Measurements from ENCODE around the gene ZNF385D. TPM values are rescaled to one million over a fixed set of nuclear protein-coding genes. Genes with fewer than 3 reads are reported as not detected.

The ZNF385D gene
- total RNA-seq, 1 experiment from 2014 or later, result not detected

DNA sequence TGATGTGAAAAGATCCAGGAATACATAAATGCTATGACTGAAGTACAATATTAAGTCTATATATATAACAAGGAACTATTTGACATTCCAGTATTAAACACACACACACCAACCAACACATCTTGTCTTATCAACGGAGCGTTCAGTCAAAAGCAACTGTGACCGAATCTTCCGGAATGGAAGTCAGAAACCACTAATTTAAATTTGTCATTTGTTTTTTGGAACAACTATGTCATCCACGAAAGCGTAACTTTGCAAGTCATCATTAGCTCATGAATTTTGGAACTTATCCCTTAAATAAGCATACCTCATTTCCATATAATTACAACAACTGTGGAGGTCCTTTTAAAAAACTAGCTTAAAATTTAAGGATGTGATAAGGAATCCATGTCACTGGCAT is 5.0 kb downstream of the ZNF385D start:
- peaks cover 3% of the 10 kb centered on the region for H3K27me3 Mint-ChIP-seq (ENCODE audit: insufficient read depth, unreplicated experiment)
- no peak overlapping the region for H3K4me3 Mint-ChIP-seq (ENCODE audit: unreplicated experiment)
- Histone ChIP-seq H3K36me3 (ENCODE audit: control insufficient read depth, insufficient read depth, low read length) (no peaks in the 10 kb centered on the region), H3K27me3 (replicated peaks; ENCODE audit: control insufficient read depth, insufficient read depth, low read length) (no peaks in the 10 kb centered on the region; the same call in 1 of the 2 replicates), H3K9me3 (no peaks in the 10 kb centered on the region; the same call in 1 of the 2 replicates), H3K4me1 (no peaks in the 10 kb centered on the region), H3K4me3 (ENCODE audit: low read depth, low read length) (no peak overlapping the region)
- H3K36me3 Mint-ChIP-seq (ENCODE audit: insufficient read depth, unreplicated experiment), result no peaks in the 10 kb centered on the region
- ChIA-PET CTCF (no interaction called here), POLR2A (no interaction called here)
- H3K27ac Mint-ChIP-seq (ENCODE audit: unreplicated experiment), result no peak overlapping the region
- H3K4me1 Mint-ChIP-seq (ENCODE audit: low read depth, unreplicated experiment), result no peaks in the 10 kb centered on the region
- TF ChIP-seq, protein P1, sequence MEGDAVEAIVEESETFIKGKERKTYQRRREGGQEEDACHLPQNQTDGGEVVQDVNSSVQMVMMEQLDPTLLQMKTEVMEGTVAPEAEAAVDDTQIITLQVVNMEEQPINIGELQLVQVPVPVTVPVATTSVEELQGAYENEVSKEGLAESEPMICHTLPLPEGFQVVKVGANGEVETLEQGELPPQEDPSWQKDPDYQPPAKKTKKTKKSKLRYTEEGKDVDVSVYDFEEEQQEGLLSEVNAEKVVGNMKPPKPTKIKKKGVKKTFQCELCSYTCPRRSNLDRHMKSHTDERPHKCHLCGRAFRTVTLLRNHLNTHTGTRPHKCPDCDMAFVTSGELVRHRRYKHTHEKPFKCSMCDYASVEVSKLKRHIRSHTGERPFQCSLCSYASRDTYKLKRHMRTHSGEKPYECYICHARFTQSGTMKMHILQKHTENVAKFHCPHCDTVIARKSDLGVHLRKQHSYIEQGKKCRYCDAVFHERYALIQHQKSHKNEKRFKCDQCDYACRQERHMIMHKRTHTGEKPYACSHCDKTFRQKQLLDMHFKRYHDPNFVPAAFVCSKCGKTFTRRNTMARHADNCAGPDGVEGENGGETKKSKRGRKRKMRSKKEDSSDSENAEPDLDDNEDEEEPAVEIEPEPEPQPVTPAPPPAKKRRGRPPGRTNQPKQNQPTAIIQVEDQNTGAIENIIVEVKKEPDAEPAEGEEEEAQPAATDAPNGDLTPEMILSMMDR (IDR thresholded peaks at IDR 0.05; ENCODE audit: insufficient read depth in 1 of 2, low read depth in 1 of 2, low read length in 1 of 2, severe bottlenecking in 1 of 2, unreplicated experiment in 1 of 2), result no peak
- no peak for DNase-seq
- H3K9me3 Mint-ChIP-seq (ENCODE audit: unreplicated experiment), result no peaks in the 10 kb centered on the region
- intact Hi-C loops (cut with micrococcal nuclease; ENCODE audit: unreplicated experiment), result no loop called here
- BruUV-seq (replicated peaks), result no TSS peak

- no peak overlapping the region for H3K27ac Mint-ChIP-seq (ENCODE audit: unreplicated experiment)
- Histone ChIP-seq H3K4me1 (no peaks in the 10 kb centered on the region), H3K27me3 (replicated peaks; ENCODE audit: control insufficient read depth, insufficient read depth, low read length) (no peaks in the 10 kb centered on the region; the same call in 1 of the 2 replicates), H3K36me3 (ENCODE audit: control insufficient read depth, insufficient read depth, low read length) (no peaks in the 10 kb centered on the region), H3K4me3 (ENCODE audit: low read depth, low read length) (no peak overlapping the region), H3K9me3 (no peaks in the 10 kb centered on the region; the same call in 1 of the 2 replicates)
- no peak for DNase-seq
- H3K4me1 Mint-ChIP-seq (ENCODE audit: low read depth, unreplicated experiment), result no peaks in the 10 kb centered on the region
- no peak overlapping the region for H3K4me3 Mint-ChIP-seq (ENCODE audit: unreplicated experiment)
- TF ChIP-seq, protein P1 (IDR thresholded peaks at IDR 0.05; ENCODE audit: insufficient read depth in 1 of 2, low read depth in 1 of 2, low read length in 1 of 2, severe bottlenecking in 1 of 2, unreplicated experiment in 1 of 2), result no peak
- intact Hi-C loops (cut with micrococcal nuclease; ENCODE audit: unreplicated experiment), result no loop called here
- ChIA-PET CTCF (no interaction called here), POLR2A (no interaction called here)
- peaks cover 3% of the 10 kb centered on the region for H3K27me3 Mint-ChIP-seq (ENCODE audit: insufficient read depth, unreplicated experiment)
- BruUV-seq (replicated peaks), result no TSS peak
- no peaks in the 10 kb centered on the region for H3K9me3 Mint-ChIP-seq (ENCODE audit: unreplicated experiment)
- H3K36me3 Mint-ChIP-seq (ENCODE audit: insufficient read depth, unreplicated experiment), result no peaks in the 10 kb centered on the region
Measured at GRCh38 chr3:21744793-21745192, 6.2 kb downstream of the ZNF385D start.

- Mint-ChIP-seq H3K4me3 (ENCODE audit: unreplicated experiment) (no peak overlapping the region), H3K9me3 (ENCODE audit: unreplicated experiment) (no peaks in the 10 kb centered on the region), H3K36me3 (ENCODE audit: insufficient read depth, unreplicated experiment) (no peaks in the 10 kb centered on the region), H3K27ac (ENCODE audit: unreplicated experiment) (no peak overlapping the region), H3K27me3 (ENCODE audit: insufficient read depth, unreplicated experiment) (peaks cover 6% of the 10 kb centered on the region), H3K4me1 (ENCODE audit: low read depth, unreplicated experiment) (no peaks in the 10 kb centered on the region)
- intact Hi-C loops (cut with micrococcal nuclease; ENCODE audit: unreplicated experiment), result no loop called here
- no peaks in the 10 kb centered on the region for H3K36me3 ChIP-seq (ENCODE audit: control insufficient read depth, insufficient read depth, low read length)
- H3K9me3 ChIP-seq, result no peaks in the 10 kb centered on the region; the same call in 1 of the 2 replicates
- H3K27me3 ChIP-seq (replicated peaks; ENCODE audit: control insufficient read depth, insufficient read depth, low read length), result no peaks in the 10 kb centered on the region
- no peaks in the 10 kb centered on the region for H3K4me1 ChIP-seq
- BruUV-seq (replicated peaks), result no TSS peak
- ChIA-PET CTCF (no interaction called here), POLR2A (no interaction called here)
- DNase-seq, result no peak
- no peak overlapping the region for H3K4me3 ChIP-seq (ENCODE audit: low read depth, low read length)
- TF ChIP-seq, protein P1 (IDR thresholded peaks at IDR 0.05; ENCODE audit: insufficient read depth in 1 of 2, low read depth in 1 of 2, low read length in 1 of 2, severe bottlenecking in 1 of 2, unreplicated experiment in 1 of 2), result no peak
Measured at GRCh38 chr3:21738935-21739702, 11.9 kb downstream of the ZNF385D start.

All from Caco-2 (cell line).